ENCODE data around the gene KLHL17. TPM values are rescaled to one million over a fixed set of nuclear protein-coding genes. Genes with fewer than 3 reads are reported as not detected.
A peak's percentile ranks its signal among the peaks of the same experiment; 100 is the strongest.

The KLHL17 gene
- total and polyA plus RNA-seq, 10 donors = 12.0 to 31.6 (median 18.8) TPM

GRCh38 chr1:979744-980072 is 19.3 kb downstream of the KLHL17 start:
- no peaks in the 10 kb centered on the region for H3K36me3 ChIP-seq
- no peak overlapping the region for H3K4me3 ChIP-seq
- WGBS, 5 donors = 92 to 97% (median 93%) methylated on average over 9 of the region's 9 CpGs
- no peak for TF ChIP-seq POLR2A (IDR thresholded peaks at IDR 0.05)
- TF ChIP-seq, protein P1, sequence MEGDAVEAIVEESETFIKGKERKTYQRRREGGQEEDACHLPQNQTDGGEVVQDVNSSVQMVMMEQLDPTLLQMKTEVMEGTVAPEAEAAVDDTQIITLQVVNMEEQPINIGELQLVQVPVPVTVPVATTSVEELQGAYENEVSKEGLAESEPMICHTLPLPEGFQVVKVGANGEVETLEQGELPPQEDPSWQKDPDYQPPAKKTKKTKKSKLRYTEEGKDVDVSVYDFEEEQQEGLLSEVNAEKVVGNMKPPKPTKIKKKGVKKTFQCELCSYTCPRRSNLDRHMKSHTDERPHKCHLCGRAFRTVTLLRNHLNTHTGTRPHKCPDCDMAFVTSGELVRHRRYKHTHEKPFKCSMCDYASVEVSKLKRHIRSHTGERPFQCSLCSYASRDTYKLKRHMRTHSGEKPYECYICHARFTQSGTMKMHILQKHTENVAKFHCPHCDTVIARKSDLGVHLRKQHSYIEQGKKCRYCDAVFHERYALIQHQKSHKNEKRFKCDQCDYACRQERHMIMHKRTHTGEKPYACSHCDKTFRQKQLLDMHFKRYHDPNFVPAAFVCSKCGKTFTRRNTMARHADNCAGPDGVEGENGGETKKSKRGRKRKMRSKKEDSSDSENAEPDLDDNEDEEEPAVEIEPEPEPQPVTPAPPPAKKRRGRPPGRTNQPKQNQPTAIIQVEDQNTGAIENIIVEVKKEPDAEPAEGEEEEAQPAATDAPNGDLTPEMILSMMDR (IDR thresholded peaks at IDR 0.05 in 8 of 11, conservative IDR thresholded peaks at IDR 0.05 in 3 of 11) = no peak
- TF ChIP-seq POLR2AphosphoS5 (IDR thresholded peaks at IDR 0.05) = no peak
- H3K27me3 ChIP-seq (replicated peaks in 1 of 7) = peaks cover 0 to 81% (median 32%) of the 10 kb centered on the region in 7 donors
- intact Hi-C loops (cut with DNase I; ENCODE audit: low total_unique reads) = no loop called here
- no peak overlapping the region for H3K27ac ChIP-seq
- DNase-seq = no peak
- H3K9me3 ChIP-seq = no peaks in the 10 kb centered on the region
- peaks cover 8 to 23% (median 11%) of the 10 kb centered on the region in 6 donors for H3K4me1 ChIP-seq

GRCh38 chr1:980137-980571 is 19.8 kb downstream of the KLHL17 start:
- H3K27me3 ChIP-seq (replicated peaks in 1 of 7) = peaks cover 0 to 81% (median 28%) of the 10 kb centered on the region in 7 donors
- no peaks in the 10 kb centered on the region for H3K36me3 ChIP-seq
- H3K9me3 ChIP-seq = no peaks in the 10 kb centered on the region
- DNase-seq = peak; percentile 66
- H3K4me3 ChIP-seq = no peak overlapping the region
- intact Hi-C loops (cut with DNase I; ENCODE audit: low total_unique reads) = no loop called here
- 72 to 90% (median 81%) methylated on average over 1 to 13 of the region's 13 CpGs for WGBS, 5 donors
- TF ChIP-seq POLR2A (IDR thresholded peaks at IDR 0.05) = no peak
- TF ChIP-seq, protein P1 (IDR thresholded peaks at IDR 0.05 in 8 of 11, conservative IDR thresholded peaks at IDR 0.05 in 3 of 11) = no peak
- no peak for TF ChIP-seq POLR2AphosphoS5 (IDR thresholded peaks at IDR 0.05)
- H3K4me1 ChIP-seq = peaks cover 8 to 22% (median 11%) of the 10 kb centered on the region in 6 donors
- H3K27ac ChIP-seq = no peak overlapping the region

- Histone ChIP-seq H3K36me3 (no peaks in the 10 kb centered on the region), H3K4me1 (peaks cover 6 to 16% (median 10%) of the 10 kb centered on the region in 6 donors), H3K27me3 (replicated peaks in 1 of 7) (peaks cover 0 to 81% (median 23%) of the 10 kb centered on the region in 7 donors), H3K9me3 (no peaks in the 10 kb centered on the region), H3K4me3 (no peak overlapping the region), H3K27ac (no peak overlapping the region)
- TF ChIP-seq POLR2AphosphoS5 (IDR thresholded peaks at IDR 0.05) (no peak), POLR2A (IDR thresholded peaks at IDR 0.05) (no peak)
- TF ChIP-seq, protein P1 (IDR thresholded peaks at IDR 0.05 in 8 of 11, conservative IDR thresholded peaks at IDR 0.05 in 3 of 11) = no peak
- no peak for DNase-seq
- WGBS, 5 donors = 74 to 80% (median 78%) methylated on average over 18 to 35 of the region's 35 CpGs
- intact Hi-C loops (cut with DNase I; ENCODE audit: low total_unique reads) = no loop called here
Observed at GRCh38 chr1:980602-981395, 20.4 kb downstream of the KLHL17 start.

GRCh38 chr1:981491-981954 is 21.1 kb downstream of the KLHL17 start:
- WGBS, 5 donors = 73 to 83% (median 78%) methylated on average over 11 to 21 of the region's 21 CpGs

More at GRCh38 chr1:981491-981954, 21.1 kb downstream of the KLHL17 start:
- intact Hi-C loops (cut with DNase I; ENCODE audit: low total_unique reads) = no loop called here
- no peaks in the 10 kb centered on the region for H3K36me3 ChIP-seq
- H3K9me3 ChIP-seq = no peaks in the 10 kb centered on the region
- H3K27me3 ChIP-seq (replicated peaks in 1 of 7) = peaks cover 0 to 80% (median 19%) of the 10 kb centered on the region in 7 donors
- H3K27ac ChIP-seq = no peak overlapping the region
- peak; percentile 69 for DNase-seq
- peaks cover 0 to 9% (median 4%) of the 10 kb centered on the region in 6 donors for H3K4me1 ChIP-seq
- no peak overlapping the region for H3K4me3 ChIP-seq
- no peak for TF ChIP-seq POLR2AphosphoS5 (IDR thresholded peaks at IDR 0.05)
- no peak for TF ChIP-seq POLR2A (IDR thresholded peaks at IDR 0.05)
- TF ChIP-seq, protein P1 (IDR thresholded peaks at IDR 0.05 in 8 of 11, conservative IDR thresholded peaks at IDR 0.05 in 3 of 11) = no peak

All from spleen (tissue), 11 donors.